GM18520 (cell line): ENCODE data around the gene GPR18.
"Not testable (repeated sequence)": the region's sequence is repeated elsewhere in the genome, so short reads cannot be mapped to it uniquely, and the experiment has no call there.

ENCODE experiments used
- ATAC-seq: cut with Tn5 transposase; IDR thresholded peaks from one replicate; pipeline ENCODE4 v1.9.1; 2021; ENCODE audit not compliant: unreplicated experiment

The GPR18 gene

DNA sequence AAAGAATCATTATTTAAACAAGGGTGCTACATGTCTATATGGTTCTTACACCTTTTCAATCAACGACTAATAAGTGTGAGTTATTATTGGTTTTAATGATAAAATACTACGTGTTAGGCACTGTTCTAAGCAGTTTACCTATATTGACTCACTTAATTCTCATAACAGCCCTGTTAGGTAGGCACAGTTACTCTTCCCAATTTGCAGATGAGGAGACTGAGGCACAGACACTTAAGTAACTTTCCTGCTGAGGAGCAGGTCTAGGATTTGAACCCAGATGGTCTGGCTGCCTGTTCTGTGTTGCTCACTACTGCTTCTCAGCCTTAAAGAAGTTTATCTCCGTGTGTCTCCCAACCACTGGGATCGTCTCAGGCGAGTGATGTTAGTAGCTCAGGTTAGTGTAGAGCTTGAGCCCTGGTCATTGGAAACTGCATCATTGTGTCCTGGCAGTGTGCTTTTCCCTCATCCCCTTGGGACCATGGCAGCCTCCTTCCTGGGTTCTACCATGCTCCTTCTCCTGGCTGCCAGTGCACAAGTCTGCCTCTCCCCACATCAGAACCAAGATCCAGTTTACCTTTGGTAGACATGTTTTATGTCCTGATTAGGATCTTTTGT is 46.7 kb downstream of the GPR18 start:
- ATAC-seq = no peak

DNA sequence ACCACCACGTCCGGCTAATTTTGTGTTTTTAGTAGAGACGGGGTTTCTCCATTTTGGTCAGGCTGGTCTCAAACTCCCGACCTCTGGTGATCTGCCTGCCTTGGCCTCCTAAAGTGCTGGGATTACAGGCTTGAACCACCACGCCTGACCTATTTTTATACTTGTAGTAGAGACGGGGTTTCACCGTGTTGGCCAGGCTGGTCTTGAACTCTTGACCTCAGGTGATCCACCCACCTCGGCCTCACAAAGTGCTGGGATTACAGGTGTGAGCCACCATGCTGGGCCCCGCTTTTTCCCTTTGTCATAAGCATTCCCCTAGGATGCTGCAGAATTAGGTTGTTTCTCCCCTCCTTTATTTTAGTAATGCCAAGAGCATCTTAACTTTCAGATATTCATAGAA is 47.6 kb downstream of the GPR18 start:
- ATAC-seq = not testable (repeated sequence)

DNA sequence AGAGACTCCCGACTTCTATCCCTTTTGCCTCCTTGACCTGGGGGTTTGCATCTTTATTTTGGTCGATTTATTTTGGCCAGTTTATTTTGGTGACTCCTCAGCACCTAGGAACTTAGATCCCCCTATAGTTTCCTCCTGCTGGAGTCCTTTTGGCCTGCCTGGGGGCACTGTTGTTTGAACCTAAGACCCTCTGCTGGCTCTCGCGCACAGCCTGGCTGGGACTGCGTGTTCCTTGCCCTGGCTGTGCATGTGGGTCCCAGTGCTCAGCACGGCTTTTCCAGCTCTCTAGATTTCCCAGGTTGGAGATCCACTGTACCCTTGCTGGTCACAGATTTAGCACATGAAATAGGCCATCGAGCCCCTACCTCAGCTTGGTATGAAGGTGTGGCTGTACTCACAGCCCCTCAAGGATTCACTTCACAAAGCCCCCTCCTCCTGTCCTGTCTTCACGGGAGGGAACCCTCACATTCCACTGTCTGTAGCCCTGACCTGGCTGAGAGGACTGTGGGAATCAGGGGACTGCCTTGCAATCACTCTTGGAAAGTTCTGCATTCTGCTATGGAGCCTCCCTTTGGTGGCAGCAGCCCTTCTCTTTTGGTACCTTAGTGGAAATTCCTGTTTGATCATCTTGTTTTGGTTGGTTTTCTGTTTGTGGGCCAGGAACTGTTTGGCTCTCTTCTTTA is 49.2 kb downstream of the GPR18 start:
- ATAC-seq = no peak

DNA sequence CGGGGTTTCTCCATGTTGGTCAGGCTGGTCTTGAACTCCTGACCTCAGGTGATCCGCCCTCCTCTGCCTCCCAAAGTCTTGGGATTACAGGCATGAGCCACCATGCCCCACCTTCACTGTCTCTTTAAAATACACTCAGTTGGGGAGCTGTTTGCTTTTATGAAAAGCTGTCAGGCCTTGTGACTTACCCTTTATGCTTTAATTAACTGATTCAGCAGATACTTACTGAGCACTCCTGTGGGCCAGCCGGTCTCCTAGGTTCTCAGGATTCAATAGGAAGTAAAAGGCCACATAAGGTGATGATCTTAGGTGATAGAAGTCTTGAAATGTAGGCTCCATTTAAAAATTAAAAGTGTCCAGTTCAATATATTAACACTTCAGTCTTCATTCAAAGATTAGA is 50.0 kb downstream of the GPR18 start:
- ATAC-seq = no peak

DNA sequence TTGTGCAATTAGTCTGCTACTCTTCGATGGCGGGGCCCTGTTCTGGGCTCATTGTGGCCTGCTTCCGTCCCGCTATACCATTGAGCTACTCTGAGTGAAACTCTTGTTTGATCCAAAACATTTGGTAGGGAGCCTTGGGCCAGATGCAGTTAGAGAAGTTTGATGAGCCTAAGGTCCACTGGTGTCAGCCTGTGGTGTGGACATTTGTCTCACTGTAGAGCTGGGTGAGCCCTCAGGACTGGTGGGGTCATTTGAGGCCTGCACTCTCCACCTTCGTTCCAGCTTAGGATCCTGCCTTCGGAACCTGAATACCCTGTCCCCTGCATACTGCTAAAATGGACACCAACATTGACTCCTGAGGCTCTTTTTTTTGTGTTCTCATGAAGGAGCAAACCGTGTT is 50.7 kb downstream of the GPR18 start:
- no peak for ATAC-seq

DNA sequence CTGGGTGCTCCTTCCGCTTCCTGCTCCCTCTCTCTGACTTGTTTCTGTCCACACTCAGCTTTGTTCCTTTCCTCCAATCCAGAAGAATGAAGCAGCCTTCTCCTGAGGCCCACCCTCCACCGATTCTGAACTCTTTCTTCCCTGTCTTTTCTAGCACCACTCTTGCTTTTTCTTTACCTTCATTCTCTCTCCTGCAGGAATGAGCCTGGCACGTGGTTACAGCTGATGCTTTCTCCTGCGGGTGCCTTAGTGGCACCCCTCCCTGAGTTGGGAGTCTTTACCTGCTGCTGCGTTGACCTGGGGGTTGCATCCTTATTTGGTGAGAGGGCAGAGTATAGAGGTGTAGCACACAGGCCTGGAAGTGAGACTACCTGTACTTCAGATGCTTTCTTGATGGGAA is 51.3 kb downstream of the GPR18 start:
- no peak for ATAC-seq

DNA sequence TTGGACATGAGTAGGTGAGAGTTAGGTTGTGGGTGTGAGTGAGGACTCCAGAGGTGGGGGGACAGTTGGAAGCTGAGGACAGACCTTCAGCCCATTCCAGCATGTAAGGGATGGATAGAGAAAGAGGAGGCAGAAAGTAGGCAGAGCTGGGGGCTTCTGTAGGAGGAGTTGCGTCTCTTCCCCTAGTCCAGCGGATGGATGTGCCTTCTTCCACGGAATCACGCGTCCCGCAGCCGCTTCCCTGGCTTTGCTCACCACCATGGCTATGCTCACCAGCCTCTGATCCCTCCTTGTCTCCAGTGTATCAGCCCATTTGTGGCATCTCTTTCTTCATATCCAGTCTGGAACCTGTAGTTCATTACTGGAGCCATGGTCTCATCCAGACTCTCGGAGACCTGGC is 52.0 kb downstream of the GPR18 start:
- no peak for ATAC-seq

DNA sequence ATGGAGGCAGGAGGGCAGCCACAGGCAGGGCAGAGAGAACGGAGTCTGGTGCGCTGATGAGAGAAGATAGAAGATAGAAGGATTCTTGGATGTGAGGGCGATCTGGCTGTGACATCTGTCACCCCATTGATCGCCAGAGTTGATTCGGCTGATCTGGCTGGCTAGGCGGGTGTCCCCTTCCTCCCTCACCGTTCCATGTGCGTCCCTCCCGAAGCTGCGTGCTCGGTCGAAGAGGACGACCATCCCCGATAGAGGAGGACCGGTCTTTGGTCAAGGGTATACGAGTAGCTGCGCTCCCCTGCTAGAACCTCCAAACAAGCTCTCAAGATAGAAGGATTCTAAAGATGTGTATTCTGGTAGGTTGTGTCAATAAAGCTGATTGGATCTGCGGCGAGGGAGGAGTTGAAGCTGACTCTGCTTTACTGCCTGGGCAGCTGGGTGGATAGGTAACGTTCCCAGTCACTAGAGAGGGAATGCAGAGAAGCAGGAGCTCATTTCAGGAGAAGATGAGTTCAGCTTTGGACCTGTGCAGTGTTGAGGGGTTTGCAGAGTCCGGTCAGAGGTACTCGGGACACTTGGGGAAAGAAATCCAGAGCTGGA is 52.5 kb downstream of the GPR18 start:
- no peak for ATAC-seq
